Mammary epithelial cell (primary cell): Measurements from ENCODE around the gene SLC4A1AP.

Experiments used
- EZH2 ChIP-seq: IDR thresholded peaks from 2 replicates; pipeline ENCODE4 v1.6.1; 2012; ENCODE audit warnings: low read length, inconsistent platforms, borderline replicate concordance
- TF ChIP-seq, protein P1 (sequence below), 2 donors: IDR thresholded peaks in 1 of 2; conservative IDR thresholded peaks in 1 of 2; 2 replicates each; pipeline ENCODE4 v1.5.1; 2011 to 2012; ENCODE audit warnings: inconsistent platforms in 2 of 2, low read length in 2 of 2, mild to moderate bottlenecking in 2 of 2, control low read depth in 1 of 2, low read depth in 1 of 2; ENCODE audit not compliant: insufficient read depth in 1 of 2; ENCODE audit errors: extremely low read depth in 1 of 2

GRCh38 chr2:27680571-27680970, 16.9 kb downstream of the SLC4A1AP start:
- TF ChIP-seq EZH2 = no peak
- TF ChIP-seq, protein P1, sequence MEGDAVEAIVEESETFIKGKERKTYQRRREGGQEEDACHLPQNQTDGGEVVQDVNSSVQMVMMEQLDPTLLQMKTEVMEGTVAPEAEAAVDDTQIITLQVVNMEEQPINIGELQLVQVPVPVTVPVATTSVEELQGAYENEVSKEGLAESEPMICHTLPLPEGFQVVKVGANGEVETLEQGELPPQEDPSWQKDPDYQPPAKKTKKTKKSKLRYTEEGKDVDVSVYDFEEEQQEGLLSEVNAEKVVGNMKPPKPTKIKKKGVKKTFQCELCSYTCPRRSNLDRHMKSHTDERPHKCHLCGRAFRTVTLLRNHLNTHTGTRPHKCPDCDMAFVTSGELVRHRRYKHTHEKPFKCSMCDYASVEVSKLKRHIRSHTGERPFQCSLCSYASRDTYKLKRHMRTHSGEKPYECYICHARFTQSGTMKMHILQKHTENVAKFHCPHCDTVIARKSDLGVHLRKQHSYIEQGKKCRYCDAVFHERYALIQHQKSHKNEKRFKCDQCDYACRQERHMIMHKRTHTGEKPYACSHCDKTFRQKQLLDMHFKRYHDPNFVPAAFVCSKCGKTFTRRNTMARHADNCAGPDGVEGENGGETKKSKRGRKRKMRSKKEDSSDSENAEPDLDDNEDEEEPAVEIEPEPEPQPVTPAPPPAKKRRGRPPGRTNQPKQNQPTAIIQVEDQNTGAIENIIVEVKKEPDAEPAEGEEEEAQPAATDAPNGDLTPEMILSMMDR (conservative IDR thresholded peaks at IDR 0.05 in 1 of 2, IDR thresholded peaks at IDR 0.05 in 1 of 2; ENCODE audit: extremely low read depth in 1 of 2, insufficient read depth in 1 of 2, low read depth in 1 of 2, low read length in 2 of 2) = no peak
